Measurements from ENCODE around the gene AKAP6. TPM values are rescaled to one million over a fixed set of nuclear protein-coding genes. Genes with fewer than 3 reads are reported as not detected.

Gene AKAP6
- total RNA-seq, 2 experiments from 2014 or later: 0.62 to 0.67 TPM

DNA sequence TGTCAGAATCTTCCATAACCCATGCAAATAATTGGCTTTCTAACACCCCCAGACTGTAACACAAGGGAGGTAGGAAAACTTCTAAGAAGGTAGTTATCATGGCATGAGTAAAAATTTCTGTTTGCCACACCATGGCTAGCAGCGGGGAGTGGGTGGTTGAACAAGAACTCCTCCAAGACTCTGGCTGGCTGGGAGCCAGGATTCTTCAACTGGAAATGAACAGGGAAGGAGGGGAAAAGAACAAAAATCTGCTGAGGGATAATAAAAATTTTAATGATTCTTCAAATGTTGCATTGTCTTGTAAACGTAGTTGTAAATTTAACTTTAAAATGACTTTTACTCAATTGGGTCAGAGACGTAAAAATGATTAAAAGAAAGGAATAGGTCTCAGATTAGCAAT lies 78.9 kb downstream of the AKAP6 start:
- no peaks in the 10 kb centered on the region for H3K9me3 Mint-ChIP-seq
- H3K36me3 Mint-ChIP-seq (ENCODE audit: low read depth): no peaks in the 10 kb centered on the region
- CTCF ChIA-PET: no interaction called here
- no peak overlapping the region for H3K4me3 Mint-ChIP-seq
- no peak for DNase-seq
- POLR2A ChIA-PET: no interaction called here
- H3K27me3 Mint-ChIP-seq: peaks cover 4% of the 10 kb centered on the region
- H3K27ac Mint-ChIP-seq: no peak overlapping the region
- H3K4me1 Mint-ChIP-seq: no peaks in the 10 kb centered on the region

DNA sequence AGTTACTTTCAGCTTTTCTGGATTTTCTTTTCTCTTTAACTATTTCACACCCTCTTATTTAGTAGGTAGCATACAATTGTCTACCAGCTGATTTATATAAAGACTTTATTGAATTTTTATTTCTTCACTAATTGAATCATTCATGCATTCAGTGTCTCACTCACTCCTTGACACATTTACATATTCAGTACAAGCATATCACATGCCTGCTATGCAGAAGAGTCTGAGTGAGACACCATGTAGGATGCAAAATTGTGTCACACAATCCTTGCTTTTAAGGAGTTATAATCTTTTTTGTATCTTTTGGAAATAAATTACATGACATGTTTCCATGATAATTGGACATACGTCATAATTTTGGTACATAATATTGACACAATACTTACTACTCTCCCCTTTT lies 83.0 kb downstream of the AKAP6 start:
- H3K4me3 Mint-ChIP-seq: no peak overlapping the region
- DNase-seq: no peak
- H3K4me1 Mint-ChIP-seq: no peaks in the 10 kb centered on the region
- no peak overlapping the region for H3K27ac Mint-ChIP-seq
- POLR2A ChIA-PET: no interaction called here
- H3K9me3 Mint-ChIP-seq: no peaks in the 10 kb centered on the region
- CTCF ChIA-PET: interaction anchor here (0.7 kb wide), 1 partner anchor 127 kb away, joined by 3 read pairs; no protein-coding TSS in a partner anchor
- no peaks in the 10 kb centered on the region for H3K36me3 Mint-ChIP-seq (ENCODE audit: low read depth)
- H3K27me3 Mint-ChIP-seq: no peaks in the 10 kb centered on the region

DNA sequence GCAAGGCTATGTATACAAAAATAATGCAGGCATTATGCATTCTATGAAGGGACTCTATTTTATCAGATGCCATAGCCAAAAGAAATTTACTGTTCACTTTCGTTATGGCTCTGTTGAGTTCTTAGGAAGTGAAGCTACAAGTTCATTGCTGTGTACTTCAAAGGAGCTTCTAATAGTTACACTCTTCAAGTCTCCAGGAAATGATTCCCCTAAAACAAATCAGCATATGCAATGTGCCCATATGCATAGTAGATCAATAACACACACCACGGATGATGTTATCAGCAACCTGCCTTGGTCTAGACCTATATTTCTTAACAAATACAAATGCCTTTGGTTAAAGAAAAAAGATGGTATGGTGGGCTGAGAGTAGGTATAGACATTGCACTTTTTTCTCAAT lies 83.4 kb downstream of the AKAP6 start:
- Mint-ChIP-seq H3K4me1 (no peaks in the 10 kb centered on the region), H3K9me3 (no peaks in the 10 kb centered on the region)
- CTCF ChIA-PET: no interaction called here

DNA sequence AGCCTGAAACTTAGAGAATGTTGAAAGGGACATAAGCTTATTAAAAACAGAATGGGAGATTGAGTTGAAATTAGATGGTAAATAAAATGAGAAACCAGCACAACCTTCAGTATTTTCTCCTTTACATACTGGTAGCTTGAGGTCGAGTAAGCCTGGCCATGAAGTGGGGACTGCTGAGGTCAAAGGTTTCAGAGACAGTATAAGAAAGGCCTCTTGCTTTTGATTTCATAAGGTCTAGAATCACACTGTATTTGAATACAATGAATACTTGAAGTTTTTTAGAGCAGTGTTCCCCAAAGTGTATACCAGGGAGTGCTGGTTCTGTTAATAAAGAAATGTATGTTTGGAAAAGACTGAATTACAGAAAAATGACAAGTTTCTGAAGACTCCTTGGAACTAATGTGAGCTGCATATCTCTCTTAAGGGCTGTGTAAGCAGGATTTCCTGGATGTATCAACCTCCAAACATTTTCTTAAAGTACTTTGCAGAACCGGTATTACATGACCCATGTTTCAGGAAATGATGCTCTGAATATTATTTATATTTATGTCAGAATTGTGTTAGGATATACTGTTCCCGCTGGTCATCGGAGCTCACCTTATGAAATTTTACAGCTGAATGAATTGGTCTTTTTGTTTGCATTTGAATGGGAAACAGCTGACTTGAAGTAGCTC lies 85.0 kb downstream of the AKAP6 start:
- DNase-seq: no peak
- no peaks in the 10 kb centered on the region for H3K9me3 Mint-ChIP-seq
- CTCF ChIA-PET: interaction anchor here (0.9 kb wide), 1 partner anchor 17 kb away, joined by 3 read pairs; no protein-coding TSS in a partner anchor
- no peak overlapping the region for H3K27ac Mint-ChIP-seq
- no peaks in the 10 kb centered on the region for H3K4me1 Mint-ChIP-seq
- H3K36me3 Mint-ChIP-seq (ENCODE audit: low read depth): no peaks in the 10 kb centered on the region
- no peaks in the 10 kb centered on the region for H3K27me3 Mint-ChIP-seq
- no peak overlapping the region for H3K4me3 Mint-ChIP-seq
- POLR2A ChIA-PET: no interaction called here

More for the DNA sequence above, 83.4 kb downstream of the AKAP6 start:
- no peak overlapping the region for H3K4me3 Mint-ChIP-seq
- no peaks in the 10 kb centered on the region for H3K36me3 Mint-ChIP-seq (ENCODE audit: low read depth)
- no peaks in the 10 kb centered on the region for H3K27me3 Mint-ChIP-seq
- H3K27ac Mint-ChIP-seq: no peak overlapping the region
- POLR2A ChIA-PET: no interaction called here
- no peak for DNase-seq

GRCh38 chr14:32414808-32415255 lies 85.7 kb downstream of the AKAP6 start:
- ChIA-PET CTCF (no interaction called here), POLR2A (no interaction called here)
- H3K9me3 Mint-ChIP-seq: no peaks in the 10 kb centered on the region

GRCh38 chr14:32417956-32418552 lies 89.0 kb downstream of the AKAP6 start:
- no peak for DNase-seq
- POLR2A ChIA-PET: interaction anchor here (0.6 kb wide), 1 partner anchor 51 kb away, joined by 3 read pairs; no protein-coding TSS in a partner anchor
- no peaks in the 10 kb centered on the region for H3K4me1 Mint-ChIP-seq
- H3K27me3 Mint-ChIP-seq: peaks cover 3% of the 10 kb centered on the region
- CTCF ChIA-PET: no interaction called here
- H3K4me3 Mint-ChIP-seq: no peak overlapping the region
- no peak overlapping the region for H3K27ac Mint-ChIP-seq
- H3K9me3 Mint-ChIP-seq: peaks cover 3% of the 10 kb centered on the region
- H3K36me3 Mint-ChIP-seq (ENCODE audit: low read depth): no peaks in the 10 kb centered on the region

More at GRCh38 chr14:32414808-32415255, 85.7 kb downstream of the AKAP6 start:
- Mint-ChIP-seq H3K27ac (no peak overlapping the region), H3K36me3 (ENCODE audit: low read depth) (no peaks in the 10 kb centered on the region), H3K4me3 (no peak overlapping the region), H3K4me1 (no peaks in the 10 kb centered on the region), H3K27me3 (no peaks in the 10 kb centered on the region)
- no peak for DNase-seq

- Mint-ChIP-seq H3K27ac (no peak overlapping the region), H3K4me3 (no peak overlapping the region), H3K4me1 (no peaks in the 10 kb centered on the region), H3K27me3 (peaks cover 3% of the 10 kb centered on the region), H3K36me3 (ENCODE audit: low read depth) (no peaks in the 10 kb centered on the region), H3K9me3 (peaks cover 3% of the 10 kb centered on the region)
- POLR2A ChIA-PET: no interaction called here
- CTCF ChIA-PET: no interaction called here
- no peak for DNase-seq
Measured at GRCh38 chr14:32419429-32419828, 90.3 kb downstream of the AKAP6 start.

GRCh38 chr14:32421781-32422180 lies 92.7 kb downstream of the AKAP6 start:
- peaks cover 3% of the 10 kb centered on the region for H3K9me3 Mint-ChIP-seq
- no peaks in the 10 kb centered on the region for H3K4me1 Mint-ChIP-seq
- POLR2A ChIA-PET: no interaction called here
- no peak overlapping the region for H3K27ac Mint-ChIP-seq
- no peaks in the 10 kb centered on the region for H3K36me3 Mint-ChIP-seq (ENCODE audit: low read depth)
- no peak for DNase-seq
- CTCF ChIA-PET: interaction anchor here (1.5 kb wide), 1 partner anchor 17 kb away, joined by 3 read pairs; no protein-coding TSS in a partner anchor
- H3K4me3 Mint-ChIP-seq: no peak overlapping the region
- peaks cover 3% of the 10 kb centered on the region for H3K27me3 Mint-ChIP-seq

DNA sequence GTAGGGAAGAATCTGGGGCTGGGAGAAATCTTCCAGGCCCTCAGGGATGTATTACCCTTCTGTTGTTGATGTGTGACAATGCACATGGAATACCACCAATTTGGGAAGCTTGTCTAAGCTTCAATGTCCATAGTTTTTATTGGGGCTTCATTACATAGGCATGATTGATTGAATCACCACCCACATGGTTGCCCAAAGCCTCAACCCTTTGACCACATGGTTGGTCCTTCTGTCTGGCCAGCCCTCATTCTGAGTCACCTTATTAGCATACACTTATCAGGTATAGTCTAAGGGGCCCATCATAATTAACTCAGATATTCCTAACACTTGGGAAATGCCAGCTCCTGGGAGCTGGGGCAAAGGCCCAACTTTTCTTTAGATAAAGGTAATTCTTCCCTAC lies 93.3 kb downstream of the AKAP6 start:
- ChIA-PET CTCF (interaction anchor here (1.5 kb wide), 1 partner anchor 16 kb away, joined by 3 read pairs; no protein-coding TSS in a partner anchor), POLR2A (no interaction called here)
- no peak for DNase-seq
- Mint-ChIP-seq H3K27ac (no peak overlapping the region), H3K9me3 (peaks cover 3% of the 10 kb centered on the region), H3K4me3 (no peak overlapping the region), H3K27me3 (peaks cover 3% of the 10 kb centered on the region), H3K36me3 (ENCODE audit: low read depth) (no peaks in the 10 kb centered on the region), H3K4me1 (no peaks in the 10 kb centered on the region)

DNA sequence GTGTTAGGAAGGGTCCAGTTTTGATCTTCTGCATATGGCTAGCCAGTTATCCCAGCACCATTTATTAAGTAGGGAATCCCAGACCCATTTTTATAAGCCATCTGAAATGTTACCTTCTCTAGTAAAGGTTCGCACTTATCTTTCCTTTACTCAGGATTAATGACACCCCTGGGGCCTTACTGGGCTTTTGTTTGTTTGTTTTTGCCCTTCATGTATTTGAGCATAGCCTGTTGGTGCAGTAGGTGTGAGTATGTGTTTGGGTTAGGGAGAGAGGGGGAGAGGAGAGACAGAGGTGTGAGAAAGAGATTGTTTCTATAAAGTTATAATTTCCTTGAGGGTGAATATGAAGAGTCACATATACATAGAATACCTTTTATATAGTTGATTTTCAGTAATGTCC lies 96.9 kb downstream of the AKAP6 start:
- no peaks in the 10 kb centered on the region for H3K27me3 Mint-ChIP-seq

DNA sequence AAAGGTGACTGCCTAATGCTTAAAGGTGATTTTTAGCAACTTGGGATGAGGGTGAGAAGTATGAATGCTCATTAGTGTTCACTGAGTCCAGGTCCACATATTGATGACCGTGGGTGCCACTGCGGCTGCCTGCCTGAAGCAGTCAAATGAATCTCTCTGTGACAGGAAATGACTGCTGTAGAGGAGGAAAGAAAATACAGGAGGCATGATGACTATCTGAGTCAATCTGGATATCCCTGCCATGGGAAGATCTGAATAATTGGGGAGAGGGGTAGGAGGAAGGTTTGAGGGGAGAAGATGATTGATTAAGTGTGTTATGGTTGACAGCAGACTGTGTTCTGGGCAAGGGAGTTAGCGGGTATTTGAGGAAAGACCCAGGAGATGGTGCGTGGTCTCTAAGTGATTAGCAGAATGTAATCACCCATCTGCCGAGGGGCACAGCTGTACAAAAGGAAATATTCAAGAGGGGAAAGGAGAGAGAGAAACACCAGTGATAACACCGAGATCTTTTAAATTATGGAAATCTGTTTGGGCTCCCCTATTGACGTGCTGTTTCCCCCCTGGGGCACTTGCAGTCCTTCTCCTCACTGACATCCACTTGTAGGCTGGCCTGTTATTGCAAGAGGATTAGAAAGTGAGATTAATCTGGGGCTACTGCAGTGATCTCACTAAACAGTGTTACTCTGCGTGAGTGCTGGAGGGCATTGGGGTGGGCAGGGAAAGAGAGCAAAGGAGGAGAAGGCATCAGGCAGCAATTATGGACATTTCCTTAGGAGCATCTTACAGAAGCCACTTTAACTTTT lies 97.7 kb downstream of the AKAP6 start:
- no peak for DNase-seq
- no peaks in the 10 kb centered on the region for H3K4me1 Mint-ChIP-seq
- no peak overlapping the region for H3K4me3 Mint-ChIP-seq
- H3K27me3 Mint-ChIP-seq: no peaks in the 10 kb centered on the region
- H3K27ac Mint-ChIP-seq: no peak overlapping the region
- no peaks in the 10 kb centered on the region for H3K36me3 Mint-ChIP-seq (ENCODE audit: low read depth)
- H3K9me3 Mint-ChIP-seq: peaks cover 3% of the 10 kb centered on the region
- CTCF ChIA-PET: no interaction called here
- POLR2A ChIA-PET: no interaction called here

More for the DNA sequence above, 96.9 kb downstream of the AKAP6 start:
- DNase-seq: no peak
- Mint-ChIP-seq H3K4me1 (no peaks in the 10 kb centered on the region), H3K4me3 (no peak overlapping the region), H3K27ac (no peak overlapping the region), H3K36me3 (ENCODE audit: low read depth) (no peaks in the 10 kb centered on the region), H3K9me3 (peaks cover 3% of the 10 kb centered on the region)
- POLR2A ChIA-PET: no interaction called here
- CTCF ChIA-PET: no interaction called here

DNA sequence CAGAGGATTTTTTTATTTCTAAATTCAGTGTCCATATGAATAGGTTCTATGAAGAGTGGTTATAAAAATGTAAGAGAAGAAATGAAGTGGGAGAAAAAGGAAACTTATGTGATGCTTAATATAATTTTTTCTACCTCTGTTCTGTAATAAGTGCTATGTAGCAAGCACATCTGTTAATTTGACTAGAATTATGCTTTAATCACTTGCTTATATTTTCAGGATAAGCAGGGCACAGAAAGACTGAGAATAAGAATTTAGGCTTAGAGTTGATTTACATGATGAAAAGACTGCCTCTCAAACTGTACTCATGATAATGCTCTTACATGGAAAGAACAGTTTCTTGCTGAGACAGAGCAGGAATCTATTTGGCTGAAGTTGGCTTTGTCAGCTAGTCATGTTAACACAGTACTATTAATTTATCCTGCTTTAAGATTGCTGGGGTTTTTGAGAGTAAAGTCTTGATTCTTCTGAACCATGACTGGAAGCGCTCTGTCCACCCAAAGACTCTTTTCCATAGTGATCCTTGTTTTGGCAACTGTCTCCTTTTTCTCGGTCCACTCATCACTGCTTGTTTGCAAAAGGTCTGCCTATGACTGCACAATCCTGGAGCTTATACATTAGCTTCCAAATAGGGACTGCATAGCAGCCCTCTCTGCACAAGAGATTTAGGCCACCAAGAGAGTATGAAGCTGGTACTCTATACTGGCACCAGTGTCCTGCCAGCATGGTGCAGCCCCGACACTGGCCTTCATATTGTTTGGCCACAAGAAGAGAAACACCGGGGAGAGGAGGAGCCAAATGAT lies 98.8 kb downstream of the AKAP6 start:
- no peak for DNase-seq
- Mint-ChIP-seq H3K27ac (no peak overlapping the region), H3K4me3 (no peak overlapping the region), H3K4me1 (no peaks in the 10 kb centered on the region), H3K27me3 (no peaks in the 10 kb centered on the region), H3K9me3 (no peaks in the 10 kb centered on the region), H3K36me3 (ENCODE audit: low read depth) (no peaks in the 10 kb centered on the region)
- ChIA-PET CTCF (no interaction called here), POLR2A (no interaction called here)

GRCh38 chr14:32428875-32429274 lies 99.8 kb downstream of the AKAP6 start:
- ChIA-PET POLR2A (no interaction called here), CTCF (no interaction called here)
- Mint-ChIP-seq H3K4me3 (no peak overlapping the region), H3K9me3 (no peaks in the 10 kb centered on the region), H3K36me3 (ENCODE audit: low read depth) (no peaks in the 10 kb centered on the region), H3K27ac (no peak overlapping the region), H3K4me1 (no peaks in the 10 kb centered on the region), H3K27me3 (no peaks in the 10 kb centered on the region)
- no peak for DNase-seq

All from activated CD4-positive, alpha-beta T cell treated with anti-CD3 and anti-CD28 coated beads, Interleukin-2, amount 10 ng/mL, durations not matched to agents 7 days and 5 days (primary cell).